ENCODE results near the gene AP1B1. TPM values are rescaled to one million over a fixed set of nuclear protein-coding genes. Genes with fewer than 3 reads are reported as not detected.

The AP1B1 gene
- total RNA-seq, 1 experiment from 2014 or later, result 101 TPM

- H3K36me3 Mint-ChIP-seq (ENCODE audit: insufficient read depth, unreplicated experiment), result peaks cover 61% of the 10 kb centered on the region
- CTCF ChIA-PET, result no interaction called here
Measured at GRCh38 chr22:29340566-29340965, 47.8 kb downstream of the AP1B1 start.

GRCh38 chr22:29339381-29340235 lies 48.8 kb downstream of the AP1B1 start:
- no peak overlapping the region for H3K27ac Mint-ChIP-seq (ENCODE audit: unreplicated experiment)
- Histone ChIP-seq H3K4me1 (peaks cover 6% of the 10 kb centered on the region; the same call in 1 of the 2 replicates), H3K9me3 (no peaks in the 10 kb centered on the region), H3K27me3 (replicated peaks; ENCODE audit: control insufficient read depth, insufficient read depth, low read length) (no peaks in the 10 kb centered on the region), H3K36me3 (ENCODE audit: control insufficient read depth, insufficient read depth, low read length) (peaks cover 1% of the 10 kb centered on the region), H3K4me3 (ENCODE audit: low read depth, low read length) (no peak overlapping the region)
- H3K4me3 Mint-ChIP-seq (ENCODE audit: unreplicated experiment), result no peak overlapping the region
- no peak for DNase-seq
- POLR2A ChIA-PET, result no interaction called here
- no TSS peak for BruUV-seq (replicated peaks)
- peaks cover 8% of the 10 kb centered on the region for H3K4me1 Mint-ChIP-seq (ENCODE audit: low read depth, unreplicated experiment)
- H3K36me3 Mint-ChIP-seq (ENCODE audit: insufficient read depth, unreplicated experiment), result peaks cover 51% of the 10 kb centered on the region
- CTCF ChIA-PET, result no interaction called here
- no peaks in the 10 kb centered on the region for H3K9me3 Mint-ChIP-seq (ENCODE audit: unreplicated experiment)
- intact Hi-C loops (cut with micrococcal nuclease; ENCODE audit: unreplicated experiment), result no loop called here
- no peak for TF ChIP-seq CTCF (IDR thresholded peaks at IDR 0.05; ENCODE audit: insufficient read depth in 1 of 2, low read depth in 1 of 2, low read length in 1 of 2, severe bottlenecking in 1 of 2, unreplicated experiment in 1 of 2)
- H3K27me3 Mint-ChIP-seq (ENCODE audit: insufficient read depth, unreplicated experiment), result no peaks in the 10 kb centered on the region

More at GRCh38 chr22:29340566-29340965, 47.8 kb downstream of the AP1B1 start:
- no TSS peak for BruUV-seq (replicated peaks)
- Mint-ChIP-seq H3K4me1 (ENCODE audit: low read depth, unreplicated experiment) (peaks cover 8% of the 10 kb centered on the region), H3K9me3 (ENCODE audit: unreplicated experiment) (no peaks in the 10 kb centered on the region), H3K27ac (ENCODE audit: unreplicated experiment) (no peak overlapping the region), H3K4me3 (ENCODE audit: unreplicated experiment) (no peak overlapping the region), H3K27me3 (ENCODE audit: insufficient read depth, unreplicated experiment) (no peaks in the 10 kb centered on the region)
- DNase-seq, result no peak
- intact Hi-C loops (cut with micrococcal nuclease; ENCODE audit: unreplicated experiment), result no loop called here
- no peaks in the 10 kb centered on the region for H3K9me3 ChIP-seq
- no peaks in the 10 kb centered on the region for H3K27me3 ChIP-seq (replicated peaks; ENCODE audit: control insufficient read depth, insufficient read depth, low read length)
- H3K4me3 ChIP-seq (ENCODE audit: low read depth, low read length), result no peak overlapping the region
- peaks cover 6% of the 10 kb centered on the region; the same call in 1 of the 2 replicates for H3K4me1 ChIP-seq
- peaks cover 1% of the 10 kb centered on the region for H3K36me3 ChIP-seq (ENCODE audit: control insufficient read depth, insufficient read depth, low read length)
- POLR2A ChIA-PET, result no interaction called here
- TF ChIP-seq CTCF (IDR thresholded peaks at IDR 0.05; ENCODE audit: insufficient read depth in 1 of 2, low read depth in 1 of 2, low read length in 1 of 2, severe bottlenecking in 1 of 2, unreplicated experiment in 1 of 2), result no peak

- H3K27me3 Mint-ChIP-seq (ENCODE audit: insufficient read depth, unreplicated experiment), result no peaks in the 10 kb centered on the region
- H3K4me1 Mint-ChIP-seq (ENCODE audit: low read depth, unreplicated experiment), result peaks cover 8% of the 10 kb centered on the region
- ChIA-PET CTCF (no interaction called here), POLR2A (no interaction called here)
- TF ChIP-seq CTCF (IDR thresholded peaks at IDR 0.05; ENCODE audit: insufficient read depth in 1 of 2, low read depth in 1 of 2, low read length in 1 of 2, severe bottlenecking in 1 of 2, unreplicated experiment in 1 of 2), result no peak
- H3K27me3 ChIP-seq (replicated peaks; ENCODE audit: control insufficient read depth, insufficient read depth, low read length), result no peaks in the 10 kb centered on the region
- H3K9me3 Mint-ChIP-seq (ENCODE audit: unreplicated experiment), result no peaks in the 10 kb centered on the region
- DNase-seq, result no peak
- H3K36me3 ChIP-seq (ENCODE audit: control insufficient read depth, insufficient read depth, low read length), result peaks cover 1% of the 10 kb centered on the region
- no peak overlapping the region for H3K4me3 Mint-ChIP-seq (ENCODE audit: unreplicated experiment)
- H3K9me3 ChIP-seq, result no peaks in the 10 kb centered on the region
- H3K4me1 ChIP-seq, result peaks cover 6% of the 10 kb centered on the region; the same call in 1 of the 2 replicates
- H3K36me3 Mint-ChIP-seq (ENCODE audit: insufficient read depth, unreplicated experiment), result peaks cover 48% of the 10 kb centered on the region
- intact Hi-C loops (cut with micrococcal nuclease; ENCODE audit: unreplicated experiment), result no loop called here
- BruUV-seq (replicated peaks), result no TSS peak
- peak overlapping the region; percentile 40 for H3K27ac Mint-ChIP-seq (ENCODE audit: unreplicated experiment)
- H3K4me3 ChIP-seq (ENCODE audit: low read depth, low read length), result no peak overlapping the region
Measured at GRCh38 chr22:29338398-29338797, 50.0 kb downstream of the AP1B1 start.
